C4-2B (cell line): Measurements from ENCODE around the gene SAMD4B.

Experiments
- ZFX ChIP-seq: fragments of 450-650 bp; IDR thresholded peaks from 2 replicates; pipeline ENCODE4 v1.6.1; 2017
- TF ChIP-seq, protein P1 (sequence below): fragments of 450-650 bp; conservative IDR thresholded peaks from 2 replicates; pipeline ENCODE4 v1.5.1; 2017; ENCODE audit warnings: mild to moderate bottlenecking

DNA sequence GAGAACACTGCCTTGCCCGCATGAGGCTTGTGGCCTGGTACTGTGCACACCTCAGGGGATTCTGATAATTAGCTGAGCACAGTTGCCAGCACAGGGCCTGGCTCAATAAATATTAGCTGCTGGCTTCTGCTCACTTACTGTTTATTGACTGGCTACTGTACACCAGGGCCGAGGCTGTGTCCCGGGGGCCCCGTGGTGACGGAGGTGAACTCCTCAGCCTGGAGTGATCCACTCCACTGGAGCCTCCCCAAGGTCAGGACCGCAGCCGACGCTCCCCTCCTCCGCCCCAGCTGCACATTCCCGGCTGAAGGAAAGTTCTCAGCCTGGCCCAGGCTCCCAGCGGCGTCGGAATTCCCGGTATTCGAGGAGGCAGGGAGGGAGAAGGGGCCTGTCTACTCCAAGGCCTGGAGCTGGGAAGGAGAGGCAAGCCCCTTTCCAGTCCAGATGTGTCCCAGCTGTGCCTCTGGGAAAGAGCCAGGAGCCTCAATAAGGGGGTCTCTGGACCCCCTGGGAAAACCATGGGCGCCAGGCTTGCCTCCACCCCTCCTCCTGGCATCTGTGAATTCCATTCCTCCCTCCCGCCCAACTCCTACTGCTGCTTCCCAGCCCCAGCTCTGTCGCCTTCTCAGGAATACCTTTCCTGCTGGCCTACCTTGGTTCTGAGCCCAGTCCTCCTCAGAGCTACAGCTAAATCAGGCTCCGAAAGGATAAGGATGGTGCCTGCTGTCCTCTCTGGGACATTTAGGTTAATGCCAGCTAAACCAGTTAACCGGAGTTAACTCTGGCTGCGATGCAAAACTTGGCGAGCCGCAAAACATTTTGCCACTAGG is 86.3 kb downstream of the SAMD4B start:
- TF ChIP-seq, protein P1, sequence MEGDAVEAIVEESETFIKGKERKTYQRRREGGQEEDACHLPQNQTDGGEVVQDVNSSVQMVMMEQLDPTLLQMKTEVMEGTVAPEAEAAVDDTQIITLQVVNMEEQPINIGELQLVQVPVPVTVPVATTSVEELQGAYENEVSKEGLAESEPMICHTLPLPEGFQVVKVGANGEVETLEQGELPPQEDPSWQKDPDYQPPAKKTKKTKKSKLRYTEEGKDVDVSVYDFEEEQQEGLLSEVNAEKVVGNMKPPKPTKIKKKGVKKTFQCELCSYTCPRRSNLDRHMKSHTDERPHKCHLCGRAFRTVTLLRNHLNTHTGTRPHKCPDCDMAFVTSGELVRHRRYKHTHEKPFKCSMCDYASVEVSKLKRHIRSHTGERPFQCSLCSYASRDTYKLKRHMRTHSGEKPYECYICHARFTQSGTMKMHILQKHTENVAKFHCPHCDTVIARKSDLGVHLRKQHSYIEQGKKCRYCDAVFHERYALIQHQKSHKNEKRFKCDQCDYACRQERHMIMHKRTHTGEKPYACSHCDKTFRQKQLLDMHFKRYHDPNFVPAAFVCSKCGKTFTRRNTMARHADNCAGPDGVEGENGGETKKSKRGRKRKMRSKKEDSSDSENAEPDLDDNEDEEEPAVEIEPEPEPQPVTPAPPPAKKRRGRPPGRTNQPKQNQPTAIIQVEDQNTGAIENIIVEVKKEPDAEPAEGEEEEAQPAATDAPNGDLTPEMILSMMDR: no peak
- no peak for TF ChIP-seq ZFX
